Common myeloid progenitor, CD34-positive (primary cell): ENCODE results near the gene GGCT.
"Not testable (repeated sequence)": the region's sequence is repeated elsewhere in the genome, so short reads cannot be mapped to it uniquely, and the experiment has no call there.

ENCODE experiments used
- CTCF ChIA-PET: fragments of 350-600 bp; sonication (Branson Sonifier 250); formaldehyde crosslinking; loops from one replicate; lab custom pipeline; 2021; ENCODE audit warnings: antibody characterized with exemption; lab: Charles Lee
- POLR2A ChIA-PET: fragments of 350-600 bp; sonication (Branson Sonifier 250); formaldehyde crosslinking; loops from one replicate; lab custom pipeline; 2021; ENCODE audit warnings: antibody characterized with exemption; lab: Charles Lee
- DNase-seq, 3 donors: peaks; one replicate each; pipeline versions ENCODE4 v3.0.0 to v3.0.0-alpha.2; 2013
- H3K27ac ChIP-seq, 2 experiments: 1 replicate in 1 of 2; 2 replicates in 1 of 2; pipeline ENCODE4 v1.7.0; 2013; ENCODE audit warnings: inconsistent platforms in 2 of 2, low read length in 2 of 2, mild to moderate bottlenecking in 2 of 2, low read depth in 1 of 2, moderate library complexity in 1 of 2; ENCODE audit not compliant: severe bottlenecking in 2 of 2, insufficient read depth in 1 of 2, poor library complexity in 1 of 2
- H3K27me3 ChIP-seq, 5 experiments: replicated peaks in 2 of 5; 1 replicate in 3 of 5; 2 replicates in 2 of 5; pipeline versions ENCODE4 v1.6.1 to v1.7.0; 2013; ENCODE audit warnings: low read length in 4 of 5, mild to moderate bottlenecking in 2 of 5, moderate library complexity in 2 of 5, inconsistent platforms in 1 of 5; ENCODE audit not compliant: insufficient read depth in 5 of 5, control insufficient read depth in 4 of 5
- H3K36me3 ChIP-seq, 4 experiments: 1 replicate in 2 of 4; 2 replicates in 2 of 4; pipeline versions ENCODE4 v1.6.1 to v1.7.0; 2013; ENCODE audit warnings: low read length in 3 of 4, control low read depth in 1 of 4, mild to moderate bottlenecking in 1 of 4; ENCODE audit not compliant: control insufficient read depth in 4 of 4, insufficient read depth in 4 of 4
- H3K4me1 ChIP-seq, 4 experiments: 1 replicate in 3 of 4; 2 replicates in 1 of 4; pipeline versions ENCODE4 v1.6.1 to v1.7.1; 2013; ENCODE audit warnings: low read length in 3 of 4, mild to moderate bottlenecking in 3 of 4, control low read depth in 1 of 4, inconsistent platforms in 1 of 4, moderate library complexity in 1 of 4; ENCODE audit not compliant: control insufficient read depth in 4 of 4, insufficient read depth in 4 of 4; ENCODE audit errors: control extremely low read depth in 1 of 4
- H3K4me3 ChIP-seq, 7 experiments: 1 replicate in 4 of 7; 2 replicates in 3 of 7; pipeline versions ENCODE4 v1.5.1 to v1.7.0; 2013; ENCODE audit warnings: mild to moderate bottlenecking in 7 of 7, low read length in 6 of 7, moderate library complexity in 6 of 7, inconsistent platforms in 2 of 7, low read depth in 2 of 7, control low read depth in 1 of 7; ENCODE audit not compliant: insufficient read depth in 4 of 7, control insufficient read depth in 1 of 7; ENCODE audit errors: extremely low read depth in 1 of 7
- H3K9me3 ChIP-seq, 5 experiments: 1 replicate in 4 of 5; 2 replicates in 1 of 5; pipeline versions ENCODE4 v1.6.1 to v1.7.1; 2013; ENCODE audit warnings: low read length in 4 of 5, mild to moderate bottlenecking in 2 of 5, inconsistent platforms in 1 of 5, low read depth in 1 of 5, moderate library complexity in 1 of 5; ENCODE audit not compliant: control insufficient read depth in 4 of 5, insufficient read depth in 2 of 5; ENCODE audit errors: control extremely low read depth in 1 of 5
- WGBS: methylation state at CpG from one replicate; pipeline ENCODE4 v1.1.5; 2013; ENCODE audit not compliant: insufficient coverage; 5-methylcytosine and 5-hydroxymethylcytosine counted together

The GGCT gene

DNA sequence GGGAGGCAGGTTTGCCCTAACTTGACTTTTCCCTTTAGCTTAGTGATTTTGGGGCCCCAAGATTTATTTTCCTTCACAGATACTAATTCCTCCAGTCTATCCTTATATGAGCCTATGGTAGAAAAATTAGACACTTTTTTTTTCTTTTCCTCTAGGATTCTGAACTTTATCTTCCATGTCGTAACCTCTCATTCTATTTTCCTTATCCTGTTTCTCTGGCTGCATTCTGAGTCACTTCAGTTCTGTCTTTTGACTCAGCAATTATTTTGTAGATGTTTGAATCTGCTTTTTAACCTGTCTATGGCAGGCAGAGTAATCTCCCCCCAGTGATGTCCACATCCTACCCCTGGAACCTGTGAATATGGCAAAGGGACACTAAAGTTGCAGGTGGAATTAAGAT, 19.0 kb downstream of the GGCT start:
- Histone ChIP-seq H3K4me3 (no peak overlapping the region), H3K4me1 (no peaks in the 10 kb centered on the region), H3K27me3 (no peaks in the 10 kb centered on the region), H3K27ac (no peak overlapping the region), H3K36me3 (no peaks in the 10 kb centered on the region), H3K9me3 (peaks cover 0 to 4% (median 0%) of the 10 kb centered on the region in 5 experiments)
- no CpG with 5 or more reads among the region's 1 CpG for WGBS
- ChIA-PET CTCF (no interaction called here), POLR2A (interaction anchor here (0.7 kb wide), 1 partner anchor 68 kb away, joined by 3 read pairs; no protein-coding TSS in a partner anchor)
- DNase-seq: no peak

DNA sequence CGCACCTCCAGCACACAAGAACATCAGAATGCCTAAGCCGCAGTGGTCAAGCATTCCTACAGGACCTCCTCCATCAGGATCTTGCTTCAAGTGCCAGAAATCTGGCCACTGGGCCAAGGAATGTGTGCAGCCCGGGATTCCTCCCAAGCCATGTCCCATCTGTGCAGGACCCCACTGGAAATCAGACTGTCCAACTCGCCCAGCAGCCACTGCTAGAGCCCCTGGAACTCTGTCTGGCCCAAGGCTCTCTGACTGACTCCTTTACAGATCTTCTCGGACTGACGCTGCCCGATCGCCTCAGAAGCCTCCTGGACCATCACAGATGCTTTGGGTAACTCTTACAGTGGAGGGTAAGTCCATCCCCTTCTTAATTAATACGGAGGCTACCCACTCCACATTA, 23.2 kb downstream of the GGCT start:
- H3K4me3 ChIP-seq, POLR2A ChIA-PET, DNase-seq, H3K27me3 ChIP-seq, H3K9me3 ChIP-seq, CTCF ChIA-PET, H3K27ac ChIP-seq, H3K36me3 ChIP-seq: not testable (repeated sequence)
- WGBS: 96% methylated on average over 4 of the region's 9 CpGs
- H3K4me1 ChIP-seq: peaks cover 5 to 31% (median 25%) of the 10 kb centered on the region in 4 experiments

DNA sequence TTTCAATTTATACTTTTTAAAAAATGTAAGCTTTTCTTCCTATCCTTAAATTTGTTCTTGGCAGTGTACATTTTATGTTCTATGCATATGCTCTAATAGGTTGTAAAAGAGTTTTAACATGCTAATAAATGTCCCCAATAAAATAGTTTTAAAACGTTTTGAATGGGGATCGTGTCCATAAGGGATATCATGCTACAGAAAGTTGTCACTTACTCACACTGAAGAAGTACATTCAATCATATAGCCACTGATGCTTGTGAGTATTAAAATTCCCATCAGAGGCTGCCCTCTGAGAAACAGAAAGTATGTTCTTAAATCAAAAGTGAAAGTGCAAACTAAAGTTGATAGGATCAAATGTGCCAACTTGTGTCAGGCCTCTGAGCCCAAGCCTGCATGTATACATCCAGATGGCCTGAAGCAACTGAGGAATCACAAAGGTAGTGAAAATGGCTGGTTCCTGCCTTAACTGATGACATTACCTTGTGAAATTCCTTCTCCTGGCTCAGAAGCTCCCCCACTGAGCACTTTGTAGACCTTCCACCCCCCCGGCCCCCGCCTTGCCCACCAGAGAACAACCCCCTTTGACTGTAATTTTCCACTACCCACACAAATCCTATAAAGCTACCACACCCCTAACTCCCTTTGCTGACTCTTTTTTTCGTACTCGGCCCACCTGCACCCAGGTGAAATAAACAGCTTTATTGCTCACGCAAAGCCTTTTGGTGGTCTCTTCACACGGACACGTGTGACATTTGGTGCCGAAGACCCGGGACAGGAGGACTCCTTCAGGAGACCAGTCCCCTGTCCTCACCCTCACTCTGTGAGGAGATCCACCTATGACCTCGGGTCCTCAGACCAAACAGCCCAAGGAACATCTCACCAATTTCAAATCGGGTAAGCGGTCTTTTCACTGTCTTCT, 25.2 kb downstream of the GGCT start:
- DNase-seq: peak; percentile 68 to 87 (median 83)
- Histone ChIP-seq H3K4me1 (peaks cover 6 to 47% (median 34%) of the 10 kb centered on the region in 4 experiments), H3K4me3 (peak overlapping the region in 6 of 7 experiments; percentile 83 to 94 (median 88)), H3K9me3 (no peaks in the 10 kb centered on the region), H3K27me3 (no peaks in the 10 kb centered on the region), H3K27ac (peak overlapping the region; percentile 50 to 72), H3K36me3 (peaks cover 0 to 8% (median under 1%) of the 10 kb centered on the region in 4 experiments)
- WGBS: 92% methylated on average over 12 of the region's 14 CpGs
- CTCF ChIA-PET: interaction anchor here (1.4 to 2.1 kb wide), 4 partner anchors 8 to 316 kb away, joined by 3 to 4 read pairs (median 3); no protein-coding TSS in a partner anchor
- POLR2A ChIA-PET: no interaction called here

DNA sequence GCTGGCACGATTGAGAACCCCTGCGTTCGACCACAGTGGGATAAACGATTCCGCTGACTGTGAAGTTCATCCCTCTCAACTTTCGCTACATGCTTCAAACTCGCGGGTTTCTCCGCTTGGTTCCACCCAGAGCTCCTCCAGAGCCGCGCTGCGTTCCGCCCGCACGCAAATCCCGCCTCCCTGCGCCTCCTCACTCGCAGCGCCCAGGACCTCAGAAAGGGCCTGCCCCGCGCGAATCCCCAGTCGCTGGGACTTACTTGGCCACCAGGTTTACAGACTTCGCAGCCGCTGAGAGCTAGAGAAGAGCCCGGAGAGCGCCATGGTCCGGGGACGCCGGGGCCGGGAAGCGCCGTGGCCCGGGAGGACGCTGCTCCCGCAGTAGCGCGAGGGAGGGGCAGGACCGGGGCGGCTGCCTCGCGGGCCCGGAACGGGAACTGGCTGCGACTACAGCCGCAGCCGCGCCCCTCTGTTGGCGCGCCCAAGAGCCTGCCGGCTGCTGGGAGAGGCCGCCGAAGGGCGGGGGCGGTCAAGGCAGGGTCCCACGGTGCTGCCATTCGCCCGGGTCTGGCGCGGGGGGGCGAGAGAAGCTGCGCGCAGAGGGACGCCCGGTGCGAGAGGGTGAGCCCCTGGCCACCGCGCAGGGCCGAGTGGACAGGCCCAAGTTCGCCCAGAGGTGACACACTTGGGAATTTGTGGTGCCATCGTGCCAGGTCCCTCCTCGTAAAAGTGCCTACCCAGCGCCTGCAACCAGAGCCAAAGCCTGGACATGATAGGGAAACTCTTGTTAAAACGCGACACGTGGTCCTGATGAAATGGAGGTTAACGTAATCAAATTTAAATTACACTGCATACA, 26.1 kb downstream of the GGCT start, which contains the start of gene NOD1:
Gene NOD1, minus strand, starts transcription at position 436 of the 853 bp plus-strand sequence. CDS start 21,863 bp downstream, outside the sequence.
- Histone ChIP-seq H3K27ac (peak within 1 kb of the TSS; percentile 50 to 72), H3K27me3 (no peaks in the 10 kb centered on the region), H3K4me1 (peaks cover 6 to 47% (median 34%) of the 10 kb centered on the region in 4 experiments), H3K9me3 (no peaks in the 10 kb centered on the region), H3K36me3 (peaks cover 0 to 11% (median 2%) of the 10 kb centered on the region in 4 experiments), H3K4me3 (peak within 1 kb of the TSS; percentile 83 to 94 (median 89))
- ChIA-PET CTCF (interaction anchor here (0.8 to 2.1 kb wide), 7 partner anchors 9 to 315 kb away, joined by 3 to 4 read pairs (median 3); no protein-coding TSS in a partner anchor), POLR2A (interaction anchor here (0.9 kb wide), 1 partner anchor 194 kb away, joined by 3 read pairs; the partner anchor contains the start of gene ZNRF2)
- WGBS: 0% methylated on average over 69 of the region's 77 CpGs
- DNase-seq: peak; percentile 61 to 84 (median 70)

DNA sequence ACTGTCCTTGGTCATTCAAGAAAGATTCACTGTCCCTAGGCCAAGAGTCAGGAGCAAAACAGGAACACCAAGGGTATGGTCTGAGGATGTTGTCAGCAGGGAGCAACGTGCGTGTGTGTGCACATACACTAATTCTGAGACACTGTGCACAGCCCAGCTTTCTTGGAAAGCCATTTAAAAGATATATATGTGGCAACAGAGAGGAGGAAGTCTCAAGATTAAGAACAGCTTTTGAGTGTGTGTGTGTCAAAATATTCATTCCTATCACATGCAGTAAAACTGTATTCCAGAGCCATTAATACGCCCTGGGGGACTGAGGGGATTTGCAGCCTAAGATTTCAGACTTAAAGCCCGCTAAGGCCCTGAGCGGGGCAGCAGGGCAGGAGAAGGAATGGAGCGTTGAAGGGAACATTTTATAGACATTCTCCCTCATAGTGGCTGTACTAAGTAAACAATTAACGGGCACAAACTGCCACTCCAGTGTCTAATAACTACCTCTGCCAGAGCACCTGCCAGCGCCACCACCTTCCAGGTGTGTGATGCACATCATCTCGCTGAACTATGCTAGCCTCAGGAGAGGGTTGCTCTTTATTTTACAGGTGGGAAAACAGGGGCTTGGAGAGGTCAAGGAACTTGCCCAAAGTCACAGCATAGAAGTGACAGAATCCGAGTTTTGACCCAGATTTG, 28.0 kb downstream of the GGCT start:
- ChIA-PET POLR2A (no interaction called here), CTCF (interaction anchor here (0.6 to 1.2 kb wide), 2 partner anchors 12 to 758 kb away, joined by 3 read pairs; no protein-coding TSS in a partner anchor)
- no peaks in the 10 kb centered on the region for H3K9me3 ChIP-seq
- H3K27me3 ChIP-seq: no peaks in the 10 kb centered on the region
- peak overlapping the region in 3 of 7 experiments; percentile 0 to 41 (median 17) for H3K4me3 ChIP-seq
- no peak for DNase-seq
- WGBS: 78% methylated on average over 8 of the region's 10 CpGs
- H3K36me3 ChIP-seq: peaks cover 0 to 15% (median 2%) of the 10 kb centered on the region in 4 experiments
- peaks cover 6 to 66% (median 46%) of the 10 kb centered on the region in 4 experiments for H3K4me1 ChIP-seq
- no peak overlapping the region for H3K27ac ChIP-seq

DNA sequence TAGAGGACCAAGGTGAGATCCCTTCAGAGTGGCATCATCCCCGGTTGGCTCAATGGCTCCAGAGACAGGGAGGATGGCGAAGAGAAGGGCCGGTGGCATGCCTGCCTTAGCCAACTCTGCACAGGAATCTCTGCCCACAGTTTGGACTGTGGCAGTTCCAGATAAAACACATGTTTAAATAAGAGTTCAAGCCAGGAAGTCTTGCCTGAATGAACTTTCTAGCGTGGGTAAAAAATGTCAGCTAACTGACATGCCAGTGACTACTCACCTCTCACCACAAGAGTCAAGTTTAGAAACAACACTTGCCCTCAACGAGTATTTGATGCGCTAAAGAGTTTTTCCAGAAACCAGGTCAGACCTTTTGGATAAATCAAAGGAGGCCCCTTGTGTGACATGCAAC, 29.0 kb downstream of the GGCT start:
- no peaks in the 10 kb centered on the region for H3K9me3 ChIP-seq
- H3K27ac ChIP-seq: peak overlapping the region in 1 of 2 experiments; percentile 21
- 24% methylated on average over 6 of the region's 6 CpGs for WGBS
- ChIA-PET POLR2A (no interaction called here), CTCF (interaction anchor here (1.2 kb wide), 1 partner anchor 11 kb away, joined by 3 read pairs; no protein-coding TSS in a partner anchor)
- H3K36me3 ChIP-seq: peaks cover 0 to 15% (median 2%) of the 10 kb centered on the region in 4 experiments
- H3K4me1 ChIP-seq: peaks cover 6 to 76% (median 56%) of the 10 kb centered on the region in 4 experiments
- H3K4me3 ChIP-seq: no peak overlapping the region
- H3K27me3 ChIP-seq: no peaks in the 10 kb centered on the region
- no peak for DNase-seq
